ENCODE data around the gene MCOLN1. TPM values are rescaled to one million over a fixed set of nuclear protein-coding genes. Genes with fewer than 3 reads are reported as not detected.
"Not testable (repeated sequence)": the region's sequence is repeated elsewhere in the genome, so short reads cannot be mapped to it uniquely, and the experiment has no call there.

The MCOLN1 gene
- polyA plus RNA-seq, 4 donors: 17.6 to 21.1 (median 18.8) TPM

DNA sequence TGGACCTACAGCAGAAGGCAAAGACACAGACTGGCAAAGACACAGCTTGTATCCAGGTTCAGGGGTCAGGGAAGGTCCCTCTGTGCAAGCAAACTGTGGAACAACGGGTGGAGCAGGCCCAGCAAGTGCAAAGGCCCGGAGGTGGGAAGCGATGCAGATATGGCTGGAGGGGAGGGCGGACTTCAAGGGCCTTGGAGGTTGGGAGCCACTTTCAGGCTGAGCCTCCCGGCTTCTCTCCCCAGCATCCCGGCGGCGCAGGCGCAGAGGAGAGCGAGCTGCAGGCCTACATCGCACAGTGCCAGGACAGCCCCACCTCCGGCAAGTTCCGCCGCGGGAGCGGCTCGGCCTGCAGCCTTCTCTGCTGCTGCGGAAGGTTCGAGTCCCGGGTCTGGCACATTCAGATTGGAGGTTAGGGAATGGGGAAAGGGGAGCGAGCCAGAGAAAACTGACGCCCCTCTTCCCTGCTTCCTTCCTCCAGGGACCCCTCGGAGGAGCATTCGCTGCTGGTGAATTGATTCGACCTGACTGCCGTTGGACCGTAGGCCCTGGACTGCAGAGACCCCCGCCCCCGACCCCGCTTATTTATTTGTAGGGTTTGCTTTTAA lies 11.0 kb downstream of the MCOLN1 start:
- Histone ChIP-seq H3K9me3 (ENCODE audit: control insufficient read depth in 2 of 2, insufficient read depth in 1 of 2, low read depth in 1 of 2, low read length in 1 of 2) (no peaks in the 10 kb centered on the region), H3K27me3 (ENCODE audit: control insufficient read depth in 3 of 3, insufficient read depth in 3 of 3, low read length in 3 of 3) (no peaks in the 10 kb centered on the region), H3K27ac (ENCODE audit: low read depth in 1 of 3, low read length in 2 of 3) (peak overlapping the region; percentile 66 to 95 (median 95)), H3K36me3 (ENCODE audit: control insufficient read depth in 3 of 3, insufficient read depth in 2 of 3, low read depth in 1 of 3, low read length in 3 of 3) (peaks cover 1 to 49% (median 3%) of the 10 kb centered on the region in 3 donors), H3K4me3 (ENCODE audit: low read depth in 1 of 3, low read length in 3 of 3) (peak overlapping the region in 2 of 3 donors; percentile 93 to 99), H3K4me1 (ENCODE audit: control insufficient read depth in 3 of 3, insufficient read depth in 2 of 3, low read depth in 1 of 3, low read length in 2 of 3) (peaks cover 0 to 8% (median 0%) of the 10 kb centered on the region in 3 donors)
- 16 to 32% (median 23%) methylated on average over 26 to 30 of the region's 30 CpGs for WGBS, 3 donors
- peak; percentile 60 for DNase-seq
- no peak for FAIRE-seq

DNA sequence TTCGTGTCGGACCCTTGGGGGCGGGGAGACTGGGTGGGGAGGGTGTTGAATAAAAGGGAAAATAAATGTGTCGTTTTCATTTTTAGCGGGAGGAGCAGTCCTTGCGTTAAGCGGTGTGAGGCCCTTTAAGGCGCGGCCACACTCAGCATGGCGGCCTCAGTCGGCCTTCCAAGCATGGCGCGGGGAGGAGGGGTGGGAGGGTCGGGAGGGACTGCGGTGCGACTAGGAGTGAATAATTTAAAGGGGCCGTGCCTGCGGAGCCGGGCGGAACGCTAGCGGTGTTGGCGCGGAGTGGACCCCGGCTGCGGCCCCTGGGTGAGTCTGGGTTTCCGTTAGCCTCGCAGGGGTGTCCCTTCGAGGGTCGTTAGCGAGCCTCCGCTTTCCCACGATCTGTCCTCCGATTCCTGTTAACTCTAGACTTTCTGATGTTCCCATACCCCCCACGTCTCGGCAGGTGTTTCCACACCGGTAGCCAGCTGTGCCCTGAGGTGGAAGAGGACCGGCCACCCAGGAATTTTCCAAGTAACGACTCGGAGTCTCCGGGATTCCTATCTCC lies 11.6 kb downstream of the MCOLN1 start:
- no peaks in the 10 kb centered on the region for H3K27me3 ChIP-seq (ENCODE audit: control insufficient read depth in 3 of 3, insufficient read depth in 3 of 3, low read length in 3 of 3)
- H3K27ac ChIP-seq (ENCODE audit: low read depth in 1 of 3, low read length in 2 of 3): peak overlapping the region; percentile 95
- peaks cover 0 to 8% (median 0%) of the 10 kb centered on the region in 3 donors for H3K4me1 ChIP-seq (ENCODE audit: control insufficient read depth in 3 of 3, insufficient read depth in 2 of 3, low read depth in 1 of 3, low read length in 2 of 3)
- WGBS, 3 donors: 0% methylated on average over 34 to 41 of the region's 41 CpGs
- H3K9me3 ChIP-seq (ENCODE audit: control insufficient read depth in 2 of 2, insufficient read depth in 1 of 2, low read depth in 1 of 2, low read length in 1 of 2): no peaks in the 10 kb centered on the region
- peak overlapping the region; percentile 90 to 99 (median 93) for H3K4me3 ChIP-seq (ENCODE audit: low read depth in 1 of 3, low read length in 3 of 3)
- H3K36me3 ChIP-seq (ENCODE audit: control insufficient read depth in 3 of 3, insufficient read depth in 2 of 3, low read depth in 1 of 3, low read length in 3 of 3): peaks cover 2 to 48% (median 9%) of the 10 kb centered on the region in 3 donors
- FAIRE-seq: no peak
- DNase-seq: peak; percentile 90 to 94

DNA sequence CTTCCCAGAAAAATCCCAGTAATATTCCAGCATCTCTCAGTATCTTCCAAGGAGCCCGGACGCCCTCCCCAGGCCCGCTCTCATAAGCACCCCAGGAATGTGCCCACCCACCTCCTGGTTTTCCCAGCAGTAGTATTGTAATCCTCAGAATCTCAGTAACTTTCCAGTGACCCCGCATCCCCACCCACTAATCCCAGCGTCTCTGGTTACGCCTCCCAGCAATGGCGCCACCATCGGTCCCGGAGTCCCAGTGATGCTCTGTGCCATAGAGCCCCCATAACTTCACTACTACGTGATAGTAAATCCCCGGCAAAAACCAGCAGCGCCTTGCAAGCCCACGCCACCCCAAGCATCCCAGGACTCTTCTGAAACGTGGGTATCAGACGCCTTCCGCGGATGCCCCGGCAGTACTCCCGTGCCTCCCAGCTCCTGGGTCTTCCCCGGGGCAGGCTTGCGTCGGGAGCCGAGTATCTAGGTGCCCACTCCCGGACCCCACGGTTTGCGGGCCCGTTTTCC lies 12.2 kb downstream of the MCOLN1 start:
- 0 to 1% (median 0%) methylated on average over 27 of the region's 27 CpGs for WGBS, 3 donors
- peak overlapping the region; percentile 90 to 99 (median 93) for H3K4me3 ChIP-seq (ENCODE audit: low read depth in 1 of 3, low read length in 3 of 3)
- DNase-seq (peak; percentile 44 to 71), FAIRE-seq (no peak)
- no peaks in the 10 kb centered on the region for H3K27me3 ChIP-seq (ENCODE audit: control insufficient read depth in 3 of 3, insufficient read depth in 3 of 3, low read length in 3 of 3)
- peaks cover 2 to 46% (median 9%) of the 10 kb centered on the region in 3 donors for H3K36me3 ChIP-seq (ENCODE audit: control insufficient read depth in 3 of 3, insufficient read depth in 2 of 3, low read depth in 1 of 3, low read length in 3 of 3)
- H3K4me1 ChIP-seq (ENCODE audit: control insufficient read depth in 3 of 3, insufficient read depth in 2 of 3, low read depth in 1 of 3, low read length in 2 of 3): peaks cover 0 to 8% (median 0%) of the 10 kb centered on the region in 3 donors
- H3K9me3 ChIP-seq (ENCODE audit: control insufficient read depth in 2 of 2, insufficient read depth in 1 of 2, low read depth in 1 of 2, low read length in 1 of 2): no peaks in the 10 kb centered on the region
- peak overlapping the region; percentile 95 for H3K27ac ChIP-seq (ENCODE audit: low read depth in 1 of 3, low read length in 2 of 3)

DNA sequence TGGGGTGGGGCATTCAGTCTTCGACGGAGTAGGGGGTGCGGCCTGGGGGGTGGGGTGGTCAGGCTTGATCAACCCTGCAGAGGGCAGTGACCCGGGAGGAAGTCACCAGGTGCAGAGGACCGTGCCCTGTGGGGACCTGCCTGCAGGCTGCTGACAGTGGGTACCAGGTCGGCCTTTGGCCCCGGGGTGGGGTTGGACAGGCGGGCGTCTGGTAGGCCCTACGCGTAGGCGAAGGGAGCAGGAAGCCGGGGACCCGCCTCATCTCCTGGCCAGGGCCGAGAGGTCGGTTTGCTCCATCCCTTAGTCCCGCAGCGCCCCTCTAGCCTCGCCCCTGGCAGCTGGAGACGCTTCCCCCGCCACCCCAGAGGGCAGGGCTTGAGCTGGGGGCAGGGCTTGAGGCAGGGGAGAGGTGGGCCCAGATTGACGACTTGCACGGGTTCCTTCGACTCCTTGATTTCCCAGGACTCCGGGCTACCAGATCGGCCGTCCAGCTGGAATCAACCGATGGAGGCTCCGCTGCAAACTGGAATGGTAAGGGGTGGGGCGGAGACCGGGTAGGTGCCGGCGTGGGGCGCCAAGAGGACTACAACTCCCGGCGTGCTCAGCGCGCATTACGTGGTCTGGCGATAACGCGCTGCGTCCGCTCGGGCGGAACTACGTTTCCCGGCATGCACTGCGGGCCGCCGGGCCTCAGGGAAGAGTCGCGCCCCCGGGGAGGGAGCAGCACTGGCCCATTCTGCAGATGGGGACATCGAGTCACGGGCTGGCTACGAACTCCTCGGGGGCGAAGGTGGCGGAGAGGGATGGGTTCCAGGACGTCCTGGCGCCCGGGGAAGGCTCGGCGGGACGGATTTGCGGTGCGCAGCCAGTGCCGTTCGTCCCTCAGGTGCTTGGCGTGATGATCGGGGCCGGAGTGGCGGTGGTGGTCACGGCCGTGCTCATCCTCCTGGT lies 12.9 kb downstream of the MCOLN1 start, which contains the start of gene PNPLA6:
TSS of gene PNPLA6 (plus strand) at position 671 of the 951 bp plus-strand sequence. CDS start at position 743, 72 bp downstream.
- FAIRE-seq (no peak), DNase-seq (peak; percentile 92 to 99)
- H3K36me3 ChIP-seq (ENCODE audit: control insufficient read depth in 3 of 3, insufficient read depth in 2 of 3, low read depth in 1 of 3, low read length in 3 of 3): peaks cover 9 to 45% (median 11%) of the 10 kb centered on the region in 3 donors
- 0% methylated on average over 67 to 76 of the region's 76 CpGs for WGBS, 3 donors
- H3K9me3 ChIP-seq (ENCODE audit: control insufficient read depth in 2 of 2, insufficient read depth in 1 of 2, low read depth in 1 of 2, low read length in 1 of 2): no peaks in the 10 kb centered on the region
- peak within 1 kb of the TSS; percentile 95 for H3K27ac ChIP-seq (ENCODE audit: low read depth in 1 of 3, low read length in 2 of 3)
- H3K4me3 ChIP-seq (ENCODE audit: low read depth in 1 of 3, low read length in 3 of 3): peak within 1 kb of the TSS; percentile 90 to 99 (median 93)
- peaks cover 0 to 8% (median 0%) of the 10 kb centered on the region in 3 donors for H3K4me1 ChIP-seq (ENCODE audit: control insufficient read depth in 3 of 3, insufficient read depth in 2 of 3, low read depth in 1 of 3, low read length in 2 of 3)
- no peaks in the 10 kb centered on the region for H3K27me3 ChIP-seq (ENCODE audit: control insufficient read depth in 3 of 3, insufficient read depth in 3 of 3, low read length in 3 of 3)

DNA sequence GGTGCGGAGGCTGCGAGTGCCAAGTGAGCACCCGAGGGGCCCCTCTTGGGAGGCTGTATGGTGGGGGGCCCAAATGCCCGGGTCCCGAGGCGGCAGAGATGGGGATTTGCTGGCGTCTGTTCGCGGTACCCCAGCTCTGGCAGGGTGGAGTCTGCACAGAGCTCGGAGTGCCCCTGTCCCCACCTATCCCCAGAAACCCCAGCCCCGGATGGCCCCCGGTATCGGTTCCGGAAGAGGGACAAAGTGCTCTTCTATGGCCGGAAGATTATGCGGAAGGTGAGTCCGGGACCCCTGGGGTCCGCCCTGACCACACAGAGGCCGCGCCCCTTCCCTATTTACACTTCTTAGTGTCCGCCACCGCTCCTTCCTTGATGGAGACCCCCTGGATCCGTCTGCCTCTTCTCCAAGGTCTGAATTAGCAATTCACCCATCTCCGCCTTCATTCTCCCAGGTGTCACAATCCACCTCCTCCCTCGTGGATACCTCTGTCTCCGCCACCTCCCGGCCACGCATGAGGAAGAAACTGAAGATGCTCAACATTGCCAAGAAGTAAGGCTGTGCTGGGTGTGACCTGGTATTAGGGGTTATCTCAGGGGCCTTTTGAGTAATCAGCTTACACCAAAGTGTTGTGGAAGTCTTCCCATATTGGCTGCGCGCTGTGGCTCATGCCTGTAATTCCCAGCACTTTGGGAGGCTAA lies 13.7 kb downstream of the MCOLN1 start:
- 17 to 22% (median 18%) methylated on average over 25 to 30 of the region's 30 CpGs for WGBS, 3 donors

DNA sequence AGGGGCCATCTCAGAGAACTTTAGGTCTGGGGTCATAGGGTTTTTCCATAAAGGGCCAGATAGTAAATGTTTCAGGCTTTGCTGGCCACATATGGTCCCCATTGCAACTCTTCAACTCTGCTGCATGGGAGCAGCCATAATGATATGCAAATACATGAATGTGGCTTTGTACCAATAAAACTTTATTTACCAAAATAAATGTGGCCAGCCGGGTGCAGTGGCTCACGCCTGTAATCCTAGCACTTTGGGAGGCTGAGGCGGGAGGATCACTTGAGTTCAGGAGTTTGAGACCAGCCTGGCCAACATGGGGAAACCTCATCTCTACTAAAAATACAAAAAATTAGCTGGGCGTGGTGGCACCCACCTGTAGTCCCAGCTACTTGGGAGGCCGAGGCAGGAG lies 16.6 kb downstream of the MCOLN1 start:
- H3K27me3 ChIP-seq (ENCODE audit: control insufficient read depth in 3 of 3, insufficient read depth in 3 of 3, low read length in 3 of 3); FAIRE-seq; H3K27ac ChIP-seq (ENCODE audit: low read depth in 1 of 3, low read length in 2 of 3); DNase-seq; H3K4me3 ChIP-seq (ENCODE audit: low read depth in 1 of 3, low read length in 3 of 3); H3K4me1 ChIP-seq (ENCODE audit: control insufficient read depth in 3 of 3, insufficient read depth in 2 of 3, low read depth in 1 of 3, low read length in 2 of 3); H3K9me3 ChIP-seq (ENCODE audit: control insufficient read depth in 2 of 2, insufficient read depth in 1 of 2, low read depth in 1 of 2, low read length in 1 of 2): not testable (repeated sequence)
- WGBS, 3 donors: 92 to 98% (median 97%) methylated on average over 5 of the region's 5 CpGs
- peaks cover 17 to 59% (median 26%) of the 10 kb centered on the region in 3 donors for H3K36me3 ChIP-seq (ENCODE audit: control insufficient read depth in 3 of 3, insufficient read depth in 2 of 3, low read depth in 1 of 3, low read length in 3 of 3)

More for the DNA sequence above, 13.7 kb downstream of the MCOLN1 start:
- H3K27me3 ChIP-seq (ENCODE audit: control insufficient read depth in 3 of 3, insufficient read depth in 3 of 3, low read length in 3 of 3): no peaks in the 10 kb centered on the region
- peaks cover 11 to 50% (median 11%) of the 10 kb centered on the region in 3 donors for H3K36me3 ChIP-seq (ENCODE audit: control insufficient read depth in 3 of 3, insufficient read depth in 2 of 3, low read depth in 1 of 3, low read length in 3 of 3)
- H3K9me3 ChIP-seq (ENCODE audit: control insufficient read depth in 2 of 2, insufficient read depth in 1 of 2, low read depth in 1 of 2, low read length in 1 of 2): no peaks in the 10 kb centered on the region
- peak overlapping the region; percentile 90 to 99 (median 93) for H3K4me3 ChIP-seq (ENCODE audit: low read depth in 1 of 3, low read length in 3 of 3)
- H3K4me1 ChIP-seq (ENCODE audit: control insufficient read depth in 3 of 3, insufficient read depth in 2 of 3, low read depth in 1 of 3, low read length in 2 of 3): peaks cover 0 to 8% (median 0%) of the 10 kb centered on the region in 3 donors
- H3K27ac ChIP-seq (ENCODE audit: low read depth in 1 of 3, low read length in 2 of 3): peak overlapping the region; percentile 95
- peak in 1 of 2 donors; percentile 28 for DNase-seq
- no peak for FAIRE-seq

DNA sequence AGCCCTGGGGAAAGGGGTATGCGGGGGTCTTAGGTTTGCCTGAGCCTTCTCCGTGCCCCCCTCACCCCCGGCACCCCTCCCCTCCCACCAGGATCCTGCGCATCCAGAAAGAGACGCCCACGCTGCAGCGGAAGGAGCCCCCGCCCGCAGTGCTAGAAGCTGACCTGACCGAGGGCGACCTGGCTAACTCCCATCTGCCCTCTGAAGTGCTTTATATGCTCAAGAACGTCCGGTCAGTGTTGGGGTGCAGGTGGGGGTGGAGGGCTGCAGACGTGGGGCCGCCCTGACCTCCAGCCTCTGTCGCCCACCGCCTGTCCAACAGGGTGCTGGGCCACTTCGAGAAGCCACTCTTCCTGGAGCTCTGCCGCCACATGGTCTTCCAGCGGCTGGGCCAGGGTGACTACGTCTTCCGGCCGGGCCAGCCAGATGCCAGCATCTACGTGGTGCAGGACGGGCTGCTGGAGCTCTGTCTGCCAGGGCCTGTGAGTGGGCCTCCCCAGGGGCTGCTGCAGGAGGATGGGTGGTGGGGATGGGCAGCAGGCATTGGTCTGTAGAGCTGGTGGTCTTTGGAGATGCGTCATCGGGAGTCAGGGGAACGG lies 17.5 kb downstream of the MCOLN1 start:
- peaks cover 17 to 64% (median 26%) of the 10 kb centered on the region in 3 donors for H3K36me3 ChIP-seq (ENCODE audit: control insufficient read depth in 3 of 3, insufficient read depth in 2 of 3, low read depth in 1 of 3, low read length in 3 of 3)
- WGBS, 3 donors: 95 to 96% (median 95%) methylated on average over 25 to 28 of the region's 28 CpGs
- no peak for FAIRE-seq

More for the DNA sequence above, 17.5 kb downstream of the MCOLN1 start:
- no peaks in the 10 kb centered on the region for H3K27me3 ChIP-seq (ENCODE audit: control insufficient read depth in 3 of 3, insufficient read depth in 3 of 3, low read length in 3 of 3)
- no peak overlapping the region for H3K4me3 ChIP-seq (ENCODE audit: low read depth in 1 of 3, low read length in 3 of 3)
- H3K27ac ChIP-seq (ENCODE audit: low read depth in 1 of 3, low read length in 2 of 3): no peak overlapping the region
- H3K9me3 ChIP-seq (ENCODE audit: control insufficient read depth in 2 of 2, insufficient read depth in 1 of 2, low read depth in 1 of 2, low read length in 1 of 2): no peaks in the 10 kb centered on the region
- DNase-seq: no peak
- H3K4me1 ChIP-seq (ENCODE audit: control insufficient read depth in 3 of 3, insufficient read depth in 2 of 3, low read depth in 1 of 3, low read length in 2 of 3): peaks cover 0 to 8% (median 0%) of the 10 kb centered on the region in 3 donors
